Measurements from ENCODE around the gene SOX6.

The SOX6 gene

GRCh38 chr11:15955595-15955994, 400.8 kb downstream of the SOX6 start:
- no peak overlapping the region for H3K4me3 ChIP-seq (replicated peaks; ENCODE audit: low read depth, low read length)
- no peak for DNase-seq (ENCODE audit: extremely low read depth, low read depth)
- no peak for TF ChIP-seq CTCF (IDR thresholded peaks at IDR 0.05; ENCODE audit: low read depth, low read length, missing control alignments)

GRCh38 chr11:15947681-15948648, 408.4 kb downstream of the SOX6 start:
- TF ChIP-seq CTCF (IDR thresholded peaks at IDR 0.05; ENCODE audit: low read depth, low read length, missing control alignments): no peak
- DNase-seq (ENCODE audit: extremely low read depth, low read depth): no peak
- H3K4me3 ChIP-seq (replicated peaks; ENCODE audit: low read depth, low read length): no peak overlapping the region

DNA sequence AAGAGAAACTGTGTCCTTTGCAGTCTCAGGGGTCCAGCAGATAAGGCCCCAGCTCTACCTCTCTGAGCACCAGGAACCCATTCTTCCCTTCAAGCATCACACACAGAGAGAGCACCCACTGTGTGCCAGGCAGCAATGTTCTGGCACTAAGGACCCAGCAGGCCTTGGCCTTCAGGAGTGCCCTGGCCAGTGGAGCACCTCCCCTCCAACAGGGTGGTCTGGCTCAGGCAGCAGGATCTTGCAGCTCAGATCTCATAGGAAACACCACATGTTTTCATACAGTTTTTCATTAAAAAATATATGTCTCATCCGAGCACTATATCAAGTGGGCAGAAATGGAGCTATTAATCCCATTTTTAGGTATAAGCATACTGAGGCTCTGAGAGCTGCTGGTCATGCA, 410.6 kb downstream of the SOX6 start:
- no peak for TF ChIP-seq CTCF (IDR thresholded peaks at IDR 0.05; ENCODE audit: low read depth, low read length, missing control alignments)
- no peak overlapping the region for H3K4me3 ChIP-seq (replicated peaks; ENCODE audit: low read depth, low read length)
- DNase-seq (ENCODE audit: extremely low read depth, low read depth): no peak

DNA sequence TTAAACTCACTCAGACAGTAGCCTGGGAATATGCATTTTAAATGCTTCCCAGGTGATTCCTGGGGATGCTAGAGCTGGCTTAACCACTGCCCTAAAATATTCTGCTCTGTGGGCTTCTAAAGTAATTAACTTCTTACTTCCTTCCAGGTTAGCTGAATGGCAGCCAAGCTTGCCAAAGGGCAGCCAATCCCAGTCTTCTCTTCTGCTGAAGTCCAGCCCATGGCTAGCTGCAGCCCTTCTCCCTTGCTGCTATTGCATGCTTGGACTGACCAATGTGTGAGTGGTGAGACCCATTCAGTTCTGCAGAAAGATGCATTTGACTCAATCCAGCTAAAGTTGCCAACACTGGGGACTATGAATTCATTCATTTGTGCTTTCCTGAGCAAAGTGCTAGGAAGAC, 411.9 kb downstream of the SOX6 start:
- no peak overlapping the region for H3K4me3 ChIP-seq (replicated peaks; ENCODE audit: low read depth, low read length)
- no peak for DNase-seq (ENCODE audit: extremely low read depth, low read depth)
- TF ChIP-seq CTCF (IDR thresholded peaks at IDR 0.05; ENCODE audit: low read depth, low read length, missing control alignments): no peak

GRCh38 chr11:15943418-15944197, 412.7 kb downstream of the SOX6 start:
- no peak for DNase-seq (ENCODE audit: extremely low read depth, low read depth)
- no peak for TF ChIP-seq CTCF (IDR thresholded peaks at IDR 0.05; ENCODE audit: low read depth, low read length, missing control alignments)
- H3K4me3 ChIP-seq (replicated peaks; ENCODE audit: low read depth, low read length): no peak overlapping the region

- no peak overlapping the region for H3K4me3 ChIP-seq (replicated peaks; ENCODE audit: low read depth, low read length)
- no peak for TF ChIP-seq CTCF (IDR thresholded peaks at IDR 0.05; ENCODE audit: low read depth, low read length, missing control alignments)
- DNase-seq (ENCODE audit: extremely low read depth, low read depth): no peak
Measured at GRCh38 chr11:15942936-15943335, 413.4 kb downstream of the SOX6 start.

Data from HFF-Myc (cell line).